ENCODE measurements around the gene STIM1.

DNA sequence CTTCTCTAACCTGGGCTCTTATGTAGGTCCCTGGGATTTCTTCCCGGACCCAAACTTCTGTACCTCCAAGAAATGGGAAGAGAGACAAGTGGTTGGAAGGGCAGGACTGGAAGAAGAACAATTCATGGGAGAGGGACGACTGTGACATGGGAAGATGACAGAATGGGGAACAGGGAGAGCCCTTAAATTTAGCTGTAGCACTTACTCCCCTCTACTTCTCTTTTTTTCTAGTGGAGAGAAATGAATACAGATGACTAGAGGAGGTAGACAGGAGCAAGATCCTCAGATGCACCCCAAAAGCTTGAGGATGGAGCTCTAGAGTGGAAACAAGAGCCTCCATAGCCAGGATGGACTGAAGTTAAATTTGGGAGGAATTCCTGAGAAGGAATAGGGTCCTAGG is 17.0 kb upstream of the STIM1 start:
- TF ChIP-seq BHLHE40 (IDR thresholded peaks at IDR 0.05; ENCODE audit: borderline replicate concordance in 1 of 2, low read depth in 2 of 2, low read length in 1 of 2): no peak
- no peak for TF ChIP-seq CTCF (IDR thresholded peaks at IDR 0.05 in 2 of 3, conservative IDR thresholded peaks at IDR 0.05 in 1 of 3; ENCODE audit: control insufficient read depth in 2 of 3, extremely low read depth in 1 of 3, insufficient read depth in 1 of 3, low read depth in 3 of 3, low read length in 3 of 3)
- TF ChIP-seq RCOR1 (conservative IDR thresholded peaks at IDR 0.05; ENCODE audit: low read depth, low read length): no peak
- no peak for TF ChIP-seq YY1 (IDR thresholded peaks at IDR 0.05; ENCODE audit: low read depth, low read length)
- no peak for TF ChIP-seq POLR2AphosphoS5 (IDR thresholded peaks at IDR 0.05; ENCODE audit: low read length)
- TF ChIP-seq BCL3 (IDR thresholded peaks at IDR 0.05; ENCODE audit: borderline replicate concordance, insufficient read depth, low read depth, low read length, poor library complexity, severe bottlenecking): no peak
- no peak for TF ChIP-seq CBX5 (IDR thresholded peaks at IDR 0.05; ENCODE audit: low read depth)
- TF ChIP-seq STAT1 (conservative IDR thresholded peaks at IDR 0.05): no peak
- no peak for TF ChIP-seq GABPA (IDR thresholded peaks at IDR 0.05; ENCODE audit: low read depth)

Data from GM12878 (cell line).